NCI-H748 treated with DMSO at 0.1 percent for 48 hours (cell line): ENCODE measurements around the gene KLF11.

Experiments used
- DNase-seq: peaks from one replicate; lab custom pipeline; 2025; lab: John Stamatoyannopoulos, UW

The KLF11 gene

GRCh38 chr2:10043906-10044601 lies 704 bp downstream of the KLF11 start:
- DNase-seq, result peak; percentile 83

- DNase-seq, result no peak
These were observed 2.4 kb downstream of the KLF11 start for GRCh38 chr2:10045561-10046355.

- DNase-seq, result no peak
These were observed 3.6 kb downstream of the KLF11 start for GRCh38 chr2:10046931-10047330.

GRCh38 chr2:10047616-10048500 lies 4.5 kb downstream of the KLF11 start:
- DNase-seq, result no peak

- peak; percentile 14 for DNase-seq
These were observed 5.3 kb downstream of the KLF11 start for GRCh38 chr2:10048501-10049171.

GRCh38 chr2:10052216-10052615 lies 8.9 kb downstream of the KLF11 start:
- no peak for DNase-seq

GRCh38 chr2:10053351-10053750 lies 10.0 kb downstream of the KLF11 start:
- DNase-seq, result no peak

GRCh38 chr2:10054424-10054823 lies 11.1 kb downstream of the KLF11 start:
- no peak for DNase-seq

- no peak for DNase-seq
These were observed 11.6 kb downstream of the KLF11 start for GRCh38 chr2:10054976-10055375.

- no peak for DNase-seq
These were observed 13.1 kb downstream of the KLF11 start for GRCh38 chr2:10056439-10056838.

GRCh38 chr2:10057231-10058107 lies 14.1 kb downstream of the KLF11 start:
- DNase-seq, result no peak

- no peak for DNase-seq
These were observed 15.1 kb downstream of the KLF11 start for GRCh38 chr2:10058251-10059015.

GRCh38 chr2:10059016-10059351 lies 15.6 kb downstream of the KLF11 start:
- no peak for DNase-seq

- no peak for DNase-seq
These were observed 16.4 kb downstream of the KLF11 start for GRCh38 chr2:10059552-10060335.

- no peak for DNase-seq
These were observed 18.0 kb downstream of the KLF11 start for GRCh38 chr2:10061221-10061925.

GRCh38 chr2:10062931-10063365 lies 19.6 kb downstream of the KLF11 start:
- DNase-seq, result no peak

- no peak for DNase-seq
These were observed 20.2 kb downstream of the KLF11 start for GRCh38 chr2:10063566-10063965.

GRCh38 chr2:10064932-10065772 lies 21.8 kb downstream of the KLF11 start:
- no peak for DNase-seq
